K562 (cell line): ENCODE measurements around the gene ADM2. TPM values are rescaled to one million over a fixed set of nuclear protein-coding genes. Genes with fewer than 3 reads are reported as not detected.

Experiments
- ATAC-seq: fragments of 200-7000 bp; cut with Tn5 transposase; 3 replicates; pipeline ENCODE4 v1.9.1; 2020; ENCODE audit warnings: moderate library complexity
- BruUV-seq: library from RNA; stranded (reverse); fragments of 400-500 nt; replicated peaks from 2 replicates; lab custom pipeline; 2021; lab: Mats Ljungman, UMichigan
- CTCF ChIA-PET: fragments of 300-600 bp; formaldehyde crosslinking; extraction: SDS; loops from one replicate; lab custom pipeline; 2021; ENCODE audit warnings: low intra/inter-chr PET ratio; lab: Yijun Ruan, JAX
- POLR2A ChIA-PET: fragments of 300-600, 350-650 bp; sonication (Branson Sonifier 250); formaldehyde crosslinking; extraction: SDS; loops from one replicate; lab custom pipeline; 2021; ENCODE audit warnings: antibody characterized with exemption, inconsistent platforms; lab: Yijun Ruan, JAX
- DNase-seq, 4 experiments: peaks; one replicate each; pipeline versions ENCODE4 v3.0.0 to v3.0.0-alpha.2; 2011 to 2018; ENCODE audit warnings: low spot score in 3 of 4, mixed read lengths in 3 of 4; ENCODE audit errors: extremely low read depth in 1 of 4
- FAIRE-seq: peaks from 2 replicates; lab custom pipeline; 2011; peaks lifted over from hg19 to GRCh38; lab: Jason Lieb, UNC
- H2AFZ ChIP-seq: 2 replicates; pipeline ENCODE4 v1.6.0; 2011; ENCODE audit warnings: low read depth, low read length, control low read depth, inconsistent platforms
- H3K27ac ChIP-seq: fragments of 200-600 bp; 3 replicates; pipeline ENCODE4 v1.8.0; 2011; ENCODE audit warnings: low read depth, mild to moderate bottlenecking, control low read depth, inconsistent platforms, low read length, moderate library complexity, mixed read lengths; ENCODE audit errors: extremely low read depth
- H3K27me3 ChIP-seq, 2 experiments: fragments of 300-600 bp in 1 of 2; 2 replicates in 1 of 2; 3 replicates in 1 of 2; pipeline versions ENCODE4 v1.6.0 to v1.8.0; 2011; ENCODE audit warnings: inconsistent platforms in 2 of 2, low read length in 2 of 2, mild to moderate bottlenecking in 1 of 2, mixed read lengths in 1 of 2, moderate library complexity in 1 of 2; ENCODE audit not compliant: control insufficient read depth in 2 of 2, insufficient read depth in 2 of 2
- H3K36me3 ChIP-seq: fragments of 300-600 bp; 3 replicates; pipeline ENCODE4 v1.8.0; 2011; ENCODE audit warnings: mild to moderate bottlenecking, low read length, inconsistent platforms; ENCODE audit not compliant: control insufficient read depth, insufficient read depth
- H3K4me1 ChIP-seq, 2 experiments: fragments of 200-600 bp in 1 of 2; replicated peaks in 1 of 2; 2 replicates in 1 of 2; 3 replicates in 1 of 2; pipeline versions ENCODE4 v1.5.1 to v1.8.0; 2011; ENCODE audit warnings: inconsistent platforms in 2 of 2, low read length in 2 of 2, mild to moderate bottlenecking in 1 of 2, mixed read lengths in 1 of 2, moderate library complexity in 1 of 2; ENCODE audit not compliant: control insufficient read depth in 2 of 2, insufficient read depth in 2 of 2
- H3K4me2 ChIP-seq: 2 replicates; pipeline ENCODE4 v1.6.1; 2011; ENCODE audit warnings: low read length, control low read depth, inconsistent platforms, mixed read lengths; ENCODE audit not compliant: insufficient read depth
- H3K4me3 ChIP-seq: fragments of 200-600 bp; sonication (generic), shearing (Covaris generic); 2 replicates; pipeline ENCODE4 v1.5.1; 2016; ENCODE audit warnings: control low read depth, inconsistent platforms
- H3K79me2 ChIP-seq: fragments of 200-600 bp; 3 replicates; pipeline ENCODE4 v1.8.0; 2011; ENCODE audit warnings: low read length, inconsistent platforms; ENCODE audit not compliant: control insufficient read depth, insufficient read depth
- H3K9ac ChIP-seq, 2 experiments: 2 replicates each; pipeline versions ENCODE4 v1.6.0 to v1.6.1; 2011; ENCODE audit warnings: low read depth in 2 of 2, low read length in 2 of 2, control low read depth in 1 of 2, inconsistent platforms in 1 of 2, mild to moderate bottlenecking in 1 of 2, mixed read lengths in 1 of 2; ENCODE audit not compliant: insufficient read depth in 1 of 2
- H3K9me1 ChIP-seq: one replicate; pipeline ENCODE4 v1.6.0; 2011; ENCODE audit warnings: inconsistent platforms, mild to moderate bottlenecking, low read length, moderate library complexity; ENCODE audit not compliant: control insufficient read depth, insufficient read depth
- H3K9me3 ChIP-seq: replicated peaks from 2 replicates; pipeline ENCODE4 v1.5.1; 2011; ENCODE audit warnings: low read depth, low read length, inconsistent platforms; ENCODE audit not compliant: control insufficient read depth, insufficient read depth
- H4K20me1 ChIP-seq: replicated peaks from 2 replicates; pipeline ENCODE4 v1.6.1; 2011; ENCODE audit warnings: low read length, inconsistent platforms, mixed read lengths; ENCODE audit not compliant: control insufficient read depth, insufficient read depth
- CHD1 ChIP-seq: fragments of 200-600 bp; sonication (generic); IDR thresholded peaks from one replicate; pipeline ENCODE4 v1.6.1; 2012; ENCODE audit warnings: mild to moderate bottlenecking, moderate library complexity, low read length, inconsistent platforms
- MCM5 ChIP-seq: fragments of 450-650 bp; IDR thresholded peaks from 2 replicates; pipeline ENCODE4 v1.6.1; 2016; ENCODE audit warnings: low read depth
- NCOA6 ChIP-seq: fragments of 450-650 bp; IDR thresholded peaks from 2 replicates; pipeline ENCODE4 v1.6.1; 2017; ENCODE audit warnings: mild to moderate bottlenecking
- SAP30 ChIP-seq: fragments of 200-600 bp; sonication (generic); IDR thresholded peaks from 2 replicates; pipeline ENCODE4 v1.6.1; 2012; ENCODE audit warnings: borderline replicate concordance, low read depth, mild to moderate bottlenecking, moderate library complexity, low read length, control low read depth, inconsistent platforms; ENCODE audit not compliant: insufficient read depth, poor library complexity, severe bottlenecking
- SMARCA4 ChIP-seq: fragments of 450-650 bp; IDR thresholded peaks from 2 replicates; pipeline ENCODE4 v1.6.1; 2016
- ZFPM2 ChIP-seq: fragments of 250-450 bp; sonication (Bioruptor Pico); IDR thresholded peaks from 2 replicates; pipeline ENCODE4 v1.5.1; 2022; ENCODE audit warnings: mild to moderate bottlenecking
- ZNF324 ChIP-seq: fragments of 250-450 bp; sonication (Bioruptor Pico); IDR thresholded peaks from 2 replicates; pipeline ENCODE4 v1.4.0; 2020; ENCODE audit warnings: mild to moderate bottlenecking
- WGBS: fragments of 100-300 bp; shearing (Covaris generic); methylation state at CpG from one replicate; pipeline ENCODE4 v1.1.6; 2016; ENCODE audit warnings: low coverage, mixed read lengths; ENCODE audit not compliant: insufficient coverage; ENCODE audit errors: missing lambda C conversion rate; 5-methylcytosine and 5-hydroxymethylcytosine counted together
- in situ Hi-C: fragments of 300-500 bp; cut with MboI; formaldehyde crosslinking; loops from 4 replicates; pipeline ENCODE4 v1.15.0; 2018; ENCODE audit warnings: inconsistent platforms, mixed read lengths
- intact Hi-C: fragments of 100-400 bp; cut with micrococcal nuclease; formaldehyde crosslinking; loops from 2 replicates; pipeline ENCODE4 v1.14.2; 2022
- polyA plus RNA-seq, 8 experiments: library from polyadenylated mRNA; depleted of rRNA in 4 of 8; stranded (reverse) in 5 of 8; unstranded in 3 of 8; fragments of >200 nt; fragmentation: Nextera tagmentation in 2 of 8; fragmentation: Illumina TruSeq in 1 of 8; extraction: Ambion mirVana in 2 of 8; extraction: Trizol in 1 of 8; gene quantifications; 2 replicates each; pipeline versions ENCODE4 v1.2.1 to v1.2.3, GENCODE V29; 2011 to 2014; ENCODE audit warnings: inconsistent platforms in 1 of 8, missing spikeins in 1 of 8
- total RNA-seq, 7 experiments: library from RNA; depleted of rRNA in 6 of 7; stranded (reverse); fragments of >200 nt in 6 of 7; fragmentation: Illumina TruSeq in 2 of 7; extraction: Trizol in 2 of 7; gene quantifications; 2 replicates each; pipeline versions ENCODE4 v1.2.1 to v1.2.3, GENCODE V29; 2011 to 2021; ENCODE audit warnings: low replicate concordance in 1 of 7

Gene ADM2
- total and polyA plus RNA-seq, 9 of the 15 experiments (the other 6 are each of a cell fraction or from before 2014, with no cell fraction given): 0.11 to 5.1 (median 0.38) TPM

GRCh38 chr22:50507991-50508884, 26.9 kb downstream of the ADM2 start, which contains the start of gene NCAPH2 (continued):
- TF ChIP-seq ZNF324 (no peak), SMARCA4 (no peak)
- TF ChIP-seq, all 486 proteins: peak for 94

DNA sequence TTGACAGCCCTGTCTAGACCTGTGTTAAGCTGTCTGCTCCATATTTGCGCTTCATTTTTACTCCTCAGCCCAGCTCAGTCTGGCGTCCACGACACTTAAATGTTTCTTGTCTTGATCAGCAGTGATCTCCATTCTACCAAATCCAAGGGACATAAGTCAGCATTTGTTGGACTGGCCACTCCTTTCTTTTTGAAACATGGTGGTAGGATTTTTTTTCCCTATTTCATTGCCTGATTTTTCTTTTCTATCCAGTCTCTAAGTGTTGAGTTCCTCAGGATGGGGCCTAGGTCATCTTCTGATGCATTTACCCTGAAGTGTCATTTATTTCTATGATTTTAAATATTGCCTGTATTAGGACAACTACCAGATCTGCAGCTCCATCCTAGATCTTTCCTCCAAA, 27.6 kb downstream of the ADM2 start:
- no peak for FAIRE-seq
- Histone ChIP-seq H3K4me2 (peak overlapping the region; percentile 78), H3K27me3 (no peaks in the 10 kb centered on the region), H3K36me3 (peaks cover 32% of the 10 kb centered on the region; the same call in 1 of the 3 replicates), H3K79me2 (peaks cover 59% of the 10 kb centered on the region), H2AFZ (no peak overlapping the region)
- intact Hi-C loops: no loop called here
- BruUV-seq: TSS peak; percentile 76
- TF ChIP-seq CHD1 (peak; percentile 60), ZFPM2 (no peak), SAP30 (peak; percentile 49), MCM5 (no peak), NCOA6 (no peak)
- TF ChIP-seq, all 486 proteins: peak for 2
- H3K9ac ChIP-seq: peak overlapping the region; percentile 87 to 99; a peak in 3 of 4 replicates
- no peak for DNase-seq
- in situ Hi-C loops: no loop called here
- H3K9me1 ChIP-seq: no peaks in the 10 kb centered on the region
- H3K9me3 ChIP-seq: no peaks in the 10 kb centered on the region
- peak overlapping the region; percentile 98 for H3K27ac ChIP-seq
- H3K4me1 ChIP-seq: peaks cover 0 to 32% of the 10 kb centered on the region in 2 experiments; a peak in 3 of 5 replicates
- peak overlapping the region; percentile 70 for H3K4me3 ChIP-seq
- CTCF ChIA-PET: no interaction called here
- H4K20me1 ChIP-seq: no peaks in the 10 kb centered on the region
- POLR2A ChIA-PET: interaction anchor here (0.6 to 5.7 kb wide), 5 partner anchors 9 to 186 kb away, joined by 3 to 65 read pairs (median 6); partner anchors contain the start of gene SCO2
- peak; percentile 19 for ATAC-seq
- 0% methylated on average over 3 of the region's 3 CpGs for WGBS
